ENCODE results near the gene ZNF697. TPM values are rescaled to one million over a fixed set of nuclear protein-coding genes. Genes with fewer than 3 reads are reported as not detected.

The ZNF697 gene
- total RNA-seq, 1 experiment from 2014 or later = 17.4 TPM

DNA sequence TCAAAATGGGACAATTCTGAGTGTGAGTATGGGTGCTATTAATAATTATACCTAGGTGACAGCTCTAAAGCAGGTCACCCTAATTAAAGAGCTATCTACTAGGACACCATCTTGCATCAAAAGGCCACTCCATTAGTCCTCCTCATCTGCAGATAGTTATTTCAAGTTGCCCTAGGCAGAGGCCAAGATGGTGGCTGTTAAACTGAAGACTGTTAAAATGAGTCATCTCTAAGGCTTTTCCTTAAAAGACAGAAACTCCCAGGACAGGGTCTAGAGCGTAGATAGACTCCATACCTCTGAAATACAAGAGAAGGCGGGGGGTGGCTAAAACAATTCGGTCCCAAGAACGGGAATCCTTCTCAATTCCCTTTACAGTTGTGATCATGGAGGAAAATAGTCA lies 4.5 kb upstream of the ZNF697 start:
- no peak overlapping the region for H3K23ac ChIP-seq (ENCODE audit: insufficient read length, low read depth, low read length)
- H3K56ac ChIP-seq (ENCODE audit: insufficient read length, low read depth, low read length) = no peak overlapping the region
- H3K9me3 ChIP-seq (ENCODE audit: control insufficient read depth, low read depth, low read length) = no peaks in the 10 kb centered on the region
- H2BK12ac ChIP-seq (ENCODE audit: insufficient read length, low read depth, low read length) = no peak overlapping the region
- no peak overlapping the region for H3T11ph ChIP-seq (ENCODE audit: low read length)
- DNase-seq = no peak
- no peak overlapping the region for H3K14ac ChIP-seq (ENCODE audit: insufficient read depth, low read length)
- no peak overlapping the region for H2BK15ac ChIP-seq (ENCODE audit: low read depth, low read length)
- TF ChIP-seq, protein P1, sequence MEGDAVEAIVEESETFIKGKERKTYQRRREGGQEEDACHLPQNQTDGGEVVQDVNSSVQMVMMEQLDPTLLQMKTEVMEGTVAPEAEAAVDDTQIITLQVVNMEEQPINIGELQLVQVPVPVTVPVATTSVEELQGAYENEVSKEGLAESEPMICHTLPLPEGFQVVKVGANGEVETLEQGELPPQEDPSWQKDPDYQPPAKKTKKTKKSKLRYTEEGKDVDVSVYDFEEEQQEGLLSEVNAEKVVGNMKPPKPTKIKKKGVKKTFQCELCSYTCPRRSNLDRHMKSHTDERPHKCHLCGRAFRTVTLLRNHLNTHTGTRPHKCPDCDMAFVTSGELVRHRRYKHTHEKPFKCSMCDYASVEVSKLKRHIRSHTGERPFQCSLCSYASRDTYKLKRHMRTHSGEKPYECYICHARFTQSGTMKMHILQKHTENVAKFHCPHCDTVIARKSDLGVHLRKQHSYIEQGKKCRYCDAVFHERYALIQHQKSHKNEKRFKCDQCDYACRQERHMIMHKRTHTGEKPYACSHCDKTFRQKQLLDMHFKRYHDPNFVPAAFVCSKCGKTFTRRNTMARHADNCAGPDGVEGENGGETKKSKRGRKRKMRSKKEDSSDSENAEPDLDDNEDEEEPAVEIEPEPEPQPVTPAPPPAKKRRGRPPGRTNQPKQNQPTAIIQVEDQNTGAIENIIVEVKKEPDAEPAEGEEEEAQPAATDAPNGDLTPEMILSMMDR (conservative IDR thresholded peaks at IDR 0.05) = no peak
- no peak overlapping the region for H3K4ac ChIP-seq (ENCODE audit: low read depth, low read length)
- no peak overlapping the region for H2BK5ac ChIP-seq (ENCODE audit: insufficient read length, low read length)
- no peak overlapping the region for H3K9ac ChIP-seq (ENCODE audit: extremely low read depth, insufficient read length, low read length)
- Mint-ChIP-seq H3K9me3 (no peaks in the 10 kb centered on the region), H3K4me3 (no peak overlapping the region), H3K36me3 (ENCODE audit: insufficient read depth in 1 of 3, low read depth in 3 of 3) (no peaks in the 10 kb centered on the region; a peak in 1 of 7 replicates), H3K27me3 (ENCODE audit: low read depth) (peaks cover 12% of the 10 kb centered on the region; the same call in 1 of the 2 replicates), H3K27ac (no peak overlapping the region), H3K4me1 (peaks cover 28 to 39% of the 10 kb centered on the region in 2 experiments)
- no peak overlapping the region for H2AFZ ChIP-seq (ENCODE audit: low read length)
- H3K79me2 ChIP-seq (ENCODE audit: insufficient read depth, low read length) = no peaks in the 10 kb centered on the region
- no peaks in the 10 kb centered on the region for H3K27me3 ChIP-seq (ENCODE audit: insufficient read depth, low read length)
- peaks cover 7% of the 10 kb centered on the region for H3K4me1 ChIP-seq (ENCODE audit: insufficient read depth, low read length)
- no peak overlapping the region for H2BK120ac ChIP-seq (ENCODE audit: low read depth, low read length, poor library complexity, severe bottlenecking)
- H3K18ac ChIP-seq (ENCODE audit: insufficient read length, low read depth, low read length) = no peak overlapping the region
- H3K27ac ChIP-seq (ENCODE audit: insufficient read length, low read depth, low read length) = no peak overlapping the region
- H4K20me1 ChIP-seq (ENCODE audit: control insufficient read depth, insufficient read depth, insufficient read length) = no peaks in the 10 kb centered on the region
- H3K4me2 ChIP-seq (ENCODE audit: insufficient read depth, insufficient read length, low read length) = no peak overlapping the region
- no CpG with 5 or more reads among the region's 4 CpGs for WGBS (ENCODE audit: extremely low coverage, insufficient read length, low lambda C conversion rate)
- no peak overlapping the region for H2AK5ac ChIP-seq (ENCODE audit: insufficient read length, low read length)
- no peak overlapping the region for H4K91ac ChIP-seq (ENCODE audit: insufficient read length, low read depth, low read length)
- no peak overlapping the region for H2BK20ac ChIP-seq (ENCODE audit: low read depth, low read length, poor library complexity, severe bottlenecking)
- no peak overlapping the region for H4K8ac ChIP-seq (replicated peaks; ENCODE audit: insufficient read length, low read depth, low read length)
- no peak overlapping the region for H4K5ac ChIP-seq (ENCODE audit: insufficient read length, low read depth, low read length)
- no peaks in the 10 kb centered on the region for H3K79me1 ChIP-seq (ENCODE audit: insufficient read depth, low read depth, low read length, poor library complexity, severe bottlenecking)
- peaks cover 7% of the 10 kb centered on the region for H3K23me2 ChIP-seq (ENCODE audit: insufficient read length, low read depth, low read length, poor library complexity, severe bottlenecking)

Data from H9 (cell line).